GM12874 (cell line): Measurements from ENCODE around the gene AP4B1.

ENCODE experiments used
- TF ChIP-seq, protein P1 (sequence below): IDR thresholded peaks from 2 replicates; pipeline ENCODE4 v1.5.1; 2011; ENCODE audit warnings: low read depth, mild to moderate bottlenecking, control low read depth, low read length, moderate library complexity; ENCODE audit not compliant: insufficient read depth

AP4B1 gene

DNA sequence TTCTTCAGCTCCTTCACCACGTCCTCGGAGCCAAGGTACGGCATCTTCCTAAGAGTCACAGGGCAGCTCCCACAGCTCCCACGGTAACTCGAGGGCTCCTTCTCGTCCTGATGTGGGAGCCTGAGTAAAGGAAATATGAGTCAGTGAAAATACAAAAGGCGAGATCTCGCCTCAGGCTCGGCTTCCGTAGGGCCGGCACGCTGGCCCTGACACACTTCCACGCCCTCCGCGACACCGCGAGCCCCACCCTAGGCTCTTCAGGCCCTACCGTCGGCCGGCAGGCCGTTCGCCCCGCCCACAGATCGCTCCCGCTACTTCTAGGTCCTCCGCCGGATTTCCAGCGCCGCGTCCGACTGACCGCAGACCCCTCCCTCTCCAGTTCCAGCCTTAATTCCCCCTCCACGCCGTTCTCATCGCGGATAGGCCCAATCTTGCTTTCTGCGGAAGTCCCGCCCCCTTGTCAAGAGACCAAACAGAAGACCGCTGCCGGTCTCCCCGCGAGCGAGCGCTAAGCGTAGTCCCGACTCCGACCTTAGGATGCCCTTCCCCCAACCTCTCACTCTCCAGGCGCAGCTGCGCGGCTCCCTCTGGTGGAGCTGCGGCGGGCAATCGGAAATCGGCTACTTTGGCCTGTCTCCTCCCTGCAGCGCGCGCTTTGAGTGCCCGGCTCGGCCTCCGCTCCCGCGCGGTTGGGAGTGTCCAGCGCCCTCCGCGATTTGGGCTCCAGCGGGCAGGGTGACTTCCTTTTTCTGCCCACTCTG, at the start of gene AP4B1, which contains the start of gene DCLRE1B:
Gene AP4B1, minus strand, starts transcription at position 126 of the 761 bp plus-strand sequence. Its CDS starts 82 bp downstream, at position 44.
Gene DCLRE1B, plus strand, starts transcription at position 653 of the 761 bp plus-strand sequence. CDS start 261 bp downstream, outside the sequence.
- TF ChIP-seq, protein P1, sequence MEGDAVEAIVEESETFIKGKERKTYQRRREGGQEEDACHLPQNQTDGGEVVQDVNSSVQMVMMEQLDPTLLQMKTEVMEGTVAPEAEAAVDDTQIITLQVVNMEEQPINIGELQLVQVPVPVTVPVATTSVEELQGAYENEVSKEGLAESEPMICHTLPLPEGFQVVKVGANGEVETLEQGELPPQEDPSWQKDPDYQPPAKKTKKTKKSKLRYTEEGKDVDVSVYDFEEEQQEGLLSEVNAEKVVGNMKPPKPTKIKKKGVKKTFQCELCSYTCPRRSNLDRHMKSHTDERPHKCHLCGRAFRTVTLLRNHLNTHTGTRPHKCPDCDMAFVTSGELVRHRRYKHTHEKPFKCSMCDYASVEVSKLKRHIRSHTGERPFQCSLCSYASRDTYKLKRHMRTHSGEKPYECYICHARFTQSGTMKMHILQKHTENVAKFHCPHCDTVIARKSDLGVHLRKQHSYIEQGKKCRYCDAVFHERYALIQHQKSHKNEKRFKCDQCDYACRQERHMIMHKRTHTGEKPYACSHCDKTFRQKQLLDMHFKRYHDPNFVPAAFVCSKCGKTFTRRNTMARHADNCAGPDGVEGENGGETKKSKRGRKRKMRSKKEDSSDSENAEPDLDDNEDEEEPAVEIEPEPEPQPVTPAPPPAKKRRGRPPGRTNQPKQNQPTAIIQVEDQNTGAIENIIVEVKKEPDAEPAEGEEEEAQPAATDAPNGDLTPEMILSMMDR: peak; percentile 62

DNA sequence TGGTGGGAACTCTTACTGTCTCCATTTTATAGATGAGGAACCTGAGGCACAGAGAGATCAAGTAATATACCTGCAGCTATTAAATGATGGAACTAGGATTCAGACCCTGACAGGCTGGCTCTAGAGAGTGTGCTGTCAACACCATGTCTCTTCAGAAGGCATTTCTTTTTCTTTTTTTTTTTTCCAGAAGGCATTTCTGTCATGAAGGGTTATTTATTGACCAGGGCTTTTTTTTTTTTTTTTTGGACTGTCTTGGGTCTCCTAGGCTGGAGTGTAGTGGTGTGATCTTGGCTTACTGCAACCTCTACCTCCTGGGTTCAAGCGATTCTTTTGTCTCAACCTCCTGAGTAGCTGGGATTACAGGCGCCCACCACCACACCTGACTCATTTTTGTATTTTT, 47.1 kb upstream of the AP4B1 start:
- TF ChIP-seq, protein P1: no peak

DNA sequence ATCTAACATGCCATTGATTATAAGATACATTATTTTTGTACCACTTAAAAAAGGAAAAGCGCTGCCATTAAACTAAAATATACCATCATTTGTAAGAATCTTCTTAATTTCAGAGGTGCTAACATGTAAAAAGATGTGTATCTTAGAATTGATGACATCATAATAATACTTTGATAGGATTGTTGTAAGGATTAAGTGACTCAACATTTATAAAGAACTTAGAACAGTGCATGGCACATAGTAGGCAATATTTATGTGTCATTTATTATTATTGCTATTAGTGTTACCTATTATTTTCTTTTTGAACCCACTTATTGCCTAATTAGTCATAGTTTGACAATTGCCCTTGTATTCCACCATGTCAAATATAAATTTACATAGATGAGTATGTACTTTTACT, 46.3 kb upstream of the AP4B1 start:
- TF ChIP-seq, protein P1: no peak

DNA sequence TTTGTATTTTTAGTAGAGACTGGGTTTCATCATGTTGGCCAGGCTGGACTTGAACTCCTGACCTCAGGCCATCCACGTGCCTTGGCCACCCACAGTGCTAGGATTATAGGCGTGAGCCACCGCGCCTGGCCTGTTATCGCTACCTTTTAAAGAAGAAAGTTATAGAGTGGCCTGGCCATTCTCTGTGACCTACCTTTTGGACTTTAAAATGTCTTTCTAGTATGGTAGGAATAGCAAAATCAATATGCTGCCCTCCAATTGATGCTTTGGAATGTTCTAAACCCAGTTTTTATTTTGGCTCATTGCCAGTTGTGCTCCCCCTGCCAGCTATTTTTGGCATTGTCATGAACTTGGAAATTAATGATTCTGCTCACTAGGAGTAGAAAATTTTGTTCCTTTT, 44.4 kb upstream of the AP4B1 start:
- TF ChIP-seq, protein P1: no peak

DNA sequence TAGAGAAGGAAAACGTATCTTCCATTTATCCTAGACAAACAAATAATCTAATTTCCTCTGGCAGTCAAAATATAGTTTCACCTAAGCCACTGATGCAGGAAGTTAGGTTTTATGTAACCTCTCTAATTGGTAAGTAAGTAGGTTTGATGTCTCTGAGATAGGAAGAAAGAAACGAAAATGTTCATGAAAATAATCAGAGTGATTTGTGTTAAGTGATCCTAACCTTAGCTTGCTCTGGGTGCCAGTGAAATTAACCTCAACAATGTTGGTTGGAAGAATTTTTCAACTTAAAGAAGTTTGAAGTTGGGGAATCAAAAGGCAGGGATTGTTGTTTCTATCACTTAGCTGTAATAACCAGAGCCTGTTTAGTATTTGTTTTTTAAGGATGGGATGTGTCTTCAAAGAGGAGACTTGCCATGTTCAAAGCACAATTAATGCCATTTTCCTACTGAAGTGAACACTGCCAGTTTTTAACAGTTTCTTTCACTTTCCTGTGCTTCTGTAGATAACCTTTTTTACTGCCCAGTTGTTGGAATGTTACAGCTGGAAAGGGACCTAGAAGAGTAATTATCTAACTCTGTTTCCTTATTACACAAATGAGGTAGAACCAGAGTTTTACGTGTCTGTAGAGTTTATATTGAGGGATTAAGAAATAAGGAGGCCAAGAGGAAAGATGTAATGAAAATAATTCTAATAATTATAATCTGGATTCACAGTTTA, 42.9 kb upstream of the AP4B1 start:
- TF ChIP-seq, protein P1: no peak

DNA sequence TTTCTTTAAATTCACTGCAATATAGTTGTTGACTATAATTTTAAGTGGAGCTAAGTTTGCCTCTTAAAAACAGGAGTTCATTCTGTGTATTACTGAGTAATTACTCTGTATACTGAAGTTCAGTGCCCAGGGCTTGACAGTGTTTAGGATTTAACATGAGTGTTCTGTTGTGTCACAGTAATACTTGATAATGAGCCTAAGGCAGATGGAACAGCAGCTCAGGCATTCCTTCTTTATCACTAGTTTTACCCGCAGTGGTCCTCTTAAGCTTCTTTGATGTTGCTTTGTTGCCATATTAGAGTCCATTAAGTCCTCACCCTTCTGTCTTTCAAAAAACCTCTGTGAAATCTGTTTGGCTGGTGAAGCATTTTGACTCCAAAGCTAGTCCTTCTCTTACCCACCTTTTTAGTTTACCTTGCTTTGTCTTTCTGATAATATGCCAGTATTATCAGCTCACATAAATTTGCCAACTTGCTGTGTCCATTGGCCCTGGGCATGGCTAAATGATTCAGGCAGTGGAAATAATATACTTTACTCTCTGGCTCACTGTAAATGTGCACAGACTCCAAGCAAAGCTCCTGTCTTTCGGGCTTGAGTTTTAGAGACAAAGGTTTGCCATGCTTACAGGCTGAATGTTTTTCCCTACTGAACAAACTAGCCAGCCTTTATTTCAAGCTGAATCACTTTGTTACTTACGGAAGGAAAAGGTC, 42.2 kb upstream of the AP4B1 start:
- TF ChIP-seq, protein P1: no peak

DNA sequence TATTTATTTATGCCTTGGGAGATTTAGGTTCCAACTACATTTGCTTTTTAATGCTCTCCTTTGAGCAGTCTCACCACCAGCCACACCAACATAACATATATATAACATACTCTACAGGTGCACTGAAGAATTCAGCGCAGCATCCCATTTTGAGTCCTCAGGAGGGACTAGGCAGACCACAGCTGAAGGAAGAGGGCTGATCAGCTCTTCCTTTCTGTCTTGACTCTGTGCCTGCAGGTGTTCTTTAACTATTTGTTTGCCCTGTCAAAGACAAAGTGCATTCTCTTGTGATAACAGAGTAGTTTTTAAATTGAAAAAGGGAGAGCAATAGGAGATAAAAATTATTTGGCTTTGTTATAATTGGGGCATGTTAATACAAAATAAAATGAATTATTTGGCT, 41.5 kb upstream of the AP4B1 start:
- TF ChIP-seq, protein P1: no peak
